ENCODE data around the gene KCNC4. TPM values are rescaled to one million over a fixed set of nuclear protein-coding genes. Genes with fewer than 3 reads are reported as not detected.

Gene KCNC4
- total RNA-seq, 1 experiment from 2014 or later, result 0.24 TPM

DNA sequence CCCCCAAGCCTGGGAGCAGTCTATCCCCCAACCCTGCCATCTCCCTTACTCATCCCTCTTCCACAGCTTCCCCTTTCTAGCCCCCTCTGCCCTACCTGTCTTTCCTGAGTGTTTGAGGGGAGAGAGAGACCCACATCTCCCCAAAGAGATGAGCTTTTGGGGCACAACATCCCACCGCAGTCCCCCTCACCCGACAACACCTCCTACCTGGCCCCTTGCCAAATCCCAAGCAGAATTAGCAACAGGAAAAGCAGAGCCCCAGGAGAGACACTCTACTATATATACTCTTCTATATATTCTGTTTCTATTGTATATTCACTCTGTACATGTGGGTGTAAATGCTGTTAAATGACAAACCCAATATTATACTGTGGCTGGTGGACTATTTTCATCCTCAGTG, 9.9 kb upstream of the KCNC4 start:
- CTCF ChIA-PET, result interaction anchor here (3.5 kb wide), 1 partner anchor 260 kb away, joined by 26 read pairs; no protein-coding TSS in a partner anchor
- Histone ChIP-seq H3K27ac (ENCODE audit: low read depth, low read length, poor library complexity, severe bottlenecking) (no peak overlapping the region), H3K4me3 (ENCODE audit: low read depth, low read length, poor library complexity, severe bottlenecking) (no peak overlapping the region), H3K36me3 (ENCODE audit: insufficient read depth, low read length, poor library complexity, severe bottlenecking) (no peaks in the 10 kb centered on the region), H3K9me3 (ENCODE audit: low read depth, low read length, poor library complexity, severe bottlenecking) (no peaks in the 10 kb centered on the region), H3K4me1 (ENCODE audit: insufficient read depth, low read length, poor library complexity, severe bottlenecking) (peaks cover 7% of the 10 kb centered on the region), H3K27me3 (replicated peaks; ENCODE audit: insufficient read depth, low read depth, low read length, poor library complexity) (no peaks in the 10 kb centered on the region)
- BruUV-seq (replicated peaks), result no TSS peak
- TF ChIP-seq, protein P1, sequence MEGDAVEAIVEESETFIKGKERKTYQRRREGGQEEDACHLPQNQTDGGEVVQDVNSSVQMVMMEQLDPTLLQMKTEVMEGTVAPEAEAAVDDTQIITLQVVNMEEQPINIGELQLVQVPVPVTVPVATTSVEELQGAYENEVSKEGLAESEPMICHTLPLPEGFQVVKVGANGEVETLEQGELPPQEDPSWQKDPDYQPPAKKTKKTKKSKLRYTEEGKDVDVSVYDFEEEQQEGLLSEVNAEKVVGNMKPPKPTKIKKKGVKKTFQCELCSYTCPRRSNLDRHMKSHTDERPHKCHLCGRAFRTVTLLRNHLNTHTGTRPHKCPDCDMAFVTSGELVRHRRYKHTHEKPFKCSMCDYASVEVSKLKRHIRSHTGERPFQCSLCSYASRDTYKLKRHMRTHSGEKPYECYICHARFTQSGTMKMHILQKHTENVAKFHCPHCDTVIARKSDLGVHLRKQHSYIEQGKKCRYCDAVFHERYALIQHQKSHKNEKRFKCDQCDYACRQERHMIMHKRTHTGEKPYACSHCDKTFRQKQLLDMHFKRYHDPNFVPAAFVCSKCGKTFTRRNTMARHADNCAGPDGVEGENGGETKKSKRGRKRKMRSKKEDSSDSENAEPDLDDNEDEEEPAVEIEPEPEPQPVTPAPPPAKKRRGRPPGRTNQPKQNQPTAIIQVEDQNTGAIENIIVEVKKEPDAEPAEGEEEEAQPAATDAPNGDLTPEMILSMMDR (conservative IDR thresholded peaks at IDR 0.05; ENCODE audit: low read depth, low read length), result no peak
- no peak for TF ChIP-seq EZH2 (IDR thresholded peaks at IDR 0.05; ENCODE audit: borderline replicate concordance, low read depth, low read length, poor library complexity, severe bottlenecking)
- POLR2A ChIA-PET (ENCODE audit: low non-redundant PET), result no interaction called here
- no peak for DNase-seq (ENCODE audit: low spot score)
- intact Hi-C loops (cut with micrococcal nuclease; ENCODE audit: unreplicated experiment), result no loop called here

DNA sequence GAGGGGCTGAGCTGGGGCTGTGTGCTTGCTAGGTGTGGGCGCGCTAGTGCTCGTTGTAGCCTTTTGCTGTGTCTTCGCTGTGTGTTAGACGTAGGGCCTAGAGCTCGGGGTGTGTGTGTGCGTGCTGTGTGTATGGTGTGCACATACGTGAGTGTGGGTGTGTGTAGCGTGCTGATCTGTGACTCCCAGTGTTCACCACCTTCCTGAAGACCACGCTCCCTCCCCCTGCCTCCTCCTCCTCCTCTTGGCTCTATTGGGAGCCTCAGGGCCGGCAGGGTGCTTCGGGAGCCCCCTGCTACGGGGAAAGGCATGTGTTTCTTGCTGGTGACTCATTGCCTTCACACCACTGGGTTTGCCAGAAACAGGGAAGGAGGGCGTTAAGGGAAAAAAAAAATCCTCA, 9.4 kb upstream of the KCNC4 start:
- intact Hi-C loops (cut with micrococcal nuclease; ENCODE audit: unreplicated experiment), result no loop called here
- TF ChIP-seq, protein P1 (conservative IDR thresholded peaks at IDR 0.05; ENCODE audit: low read depth, low read length), result no peak
- no peak for TF ChIP-seq EZH2 (IDR thresholded peaks at IDR 0.05; ENCODE audit: borderline replicate concordance, low read depth, low read length, poor library complexity, severe bottlenecking)
- BruUV-seq (replicated peaks), result no TSS peak
- POLR2A ChIA-PET (ENCODE audit: low non-redundant PET), result no interaction called here
- DNase-seq (ENCODE audit: low spot score), result no peak
- H3K9me3 ChIP-seq (ENCODE audit: low read depth, low read length, poor library complexity, severe bottlenecking), result no peaks in the 10 kb centered on the region
- no peak overlapping the region for H3K27ac ChIP-seq (ENCODE audit: low read depth, low read length, poor library complexity, severe bottlenecking)
- no peaks in the 10 kb centered on the region for H3K27me3 ChIP-seq (replicated peaks; ENCODE audit: insufficient read depth, low read depth, low read length, poor library complexity)
- H3K36me3 ChIP-seq (ENCODE audit: insufficient read depth, low read length, poor library complexity, severe bottlenecking), result no peaks in the 10 kb centered on the region
- no peak overlapping the region for H3K4me3 ChIP-seq (ENCODE audit: low read depth, low read length, poor library complexity, severe bottlenecking)
- peaks cover 7% of the 10 kb centered on the region for H3K4me1 ChIP-seq (ENCODE audit: insufficient read depth, low read length, poor library complexity, severe bottlenecking)
- CTCF ChIA-PET, result interaction anchor here (1.0 to 3.5 kb wide), 3 partner anchors 112 to 295 kb away, joined by 5 to 26 read pairs (median 5); no protein-coding TSS in a partner anchor

DNA sequence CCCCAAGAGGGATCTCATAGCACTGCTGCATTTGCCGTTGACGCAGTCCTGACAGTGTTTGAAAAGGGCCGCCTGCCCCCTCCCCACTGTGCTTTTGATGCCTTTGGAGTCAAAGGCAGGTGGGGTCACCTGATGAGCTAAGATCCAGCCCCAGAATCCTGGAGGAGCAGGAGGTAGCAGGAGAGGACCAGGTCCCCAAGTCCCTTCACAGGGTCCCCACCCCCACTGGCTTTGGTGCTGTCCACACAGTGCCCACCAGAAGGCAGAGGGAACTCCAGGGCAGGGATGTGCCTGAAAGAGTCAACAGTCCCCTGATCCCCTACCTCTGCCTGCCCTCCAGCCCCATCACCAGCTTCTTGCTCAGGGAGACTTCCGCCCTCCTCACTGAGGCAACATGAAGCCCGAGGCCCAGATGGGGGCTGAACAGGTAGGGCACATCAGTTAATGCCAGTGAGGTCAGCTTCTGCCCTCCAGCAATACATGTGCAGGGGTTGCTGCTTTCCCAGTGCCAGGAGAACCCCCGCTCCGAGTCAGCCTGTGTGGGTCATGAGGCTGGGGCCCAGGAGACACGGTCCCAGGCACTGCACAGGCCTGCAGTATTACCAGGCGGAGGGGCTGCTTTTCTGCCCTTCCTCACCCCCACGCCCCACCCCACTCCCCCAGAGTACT, 8.8 kb upstream of the KCNC4 start:
- ChIA-PET POLR2A (ENCODE audit: low non-redundant PET) (no interaction called here), CTCF (interaction anchor here (0.6 to 3.5 kb wide), 4 partner anchors 111 to 295 kb away, joined by 5 to 26 read pairs (median 5); no protein-coding TSS in a partner anchor)
- no peak overlapping the region for H3K27ac ChIP-seq (ENCODE audit: low read depth, low read length, poor library complexity, severe bottlenecking)
- no peaks in the 10 kb centered on the region for H3K36me3 ChIP-seq (ENCODE audit: insufficient read depth, low read length, poor library complexity, severe bottlenecking)
- intact Hi-C loops (cut with micrococcal nuclease; ENCODE audit: unreplicated experiment), result no loop called here
- no peaks in the 10 kb centered on the region for H3K27me3 ChIP-seq (replicated peaks; ENCODE audit: insufficient read depth, low read depth, low read length, poor library complexity)
- DNase-seq (ENCODE audit: low spot score), result no peak
- no peaks in the 10 kb centered on the region for H3K9me3 ChIP-seq (ENCODE audit: low read depth, low read length, poor library complexity, severe bottlenecking)
- no TSS peak for BruUV-seq (replicated peaks)
- H3K4me3 ChIP-seq (ENCODE audit: low read depth, low read length, poor library complexity, severe bottlenecking), result no peak overlapping the region
- TF ChIP-seq EZH2 (IDR thresholded peaks at IDR 0.05; ENCODE audit: borderline replicate concordance, low read depth, low read length, poor library complexity, severe bottlenecking), result no peak
- TF ChIP-seq, protein P1 (conservative IDR thresholded peaks at IDR 0.05; ENCODE audit: low read depth, low read length), result no peak
- H3K4me1 ChIP-seq (ENCODE audit: insufficient read depth, low read length, poor library complexity, severe bottlenecking), result peaks cover 7% of the 10 kb centered on the region
